KMS-11 (cell line): Measurements from ENCODE around the gene THRAP3.
"Not testable (repeated sequence)": the region's sequence is repeated elsewhere in the genome, so short reads cannot be mapped to it uniquely, and the experiment has no call there.

Source experiments
- H2AFZ ChIP-seq: fragments of 200-600 bp; sonication (generic); 2 replicates; pipeline ENCODE4 v1.6.1; 2016; ENCODE audit warnings: antibody characterized with exemption, mixed run types, low read depth
- H3K27ac ChIP-seq: fragments of 200-600 bp; sonication (generic); 2 replicates; pipeline ENCODE4 v1.6.1; 2016; ENCODE audit warnings: mild to moderate bottlenecking, mixed run types
- H3K27me3 ChIP-seq: fragments of 200-600 bp; sonication (generic); 2 replicates; pipeline ENCODE4 v1.6.1; 2017; ENCODE audit warnings: mild to moderate bottlenecking, low read depth, mixed run types, moderate library complexity; ENCODE audit not compliant: insufficient read depth
- H3K36me3 ChIP-seq: fragments of 200-600 bp; sonication (generic); 2 replicates; pipeline ENCODE4 v1.6.1; 2017; ENCODE audit warnings: mild to moderate bottlenecking, mixed run types; ENCODE audit not compliant: insufficient read depth
- H3K4me1 ChIP-seq: fragments of 200-600 bp; sonication (generic); 2 replicates; pipeline ENCODE4 v1.6.1; 2016; ENCODE audit warnings: mild to moderate bottlenecking, low read depth, mixed run types; ENCODE audit not compliant: poor library complexity, severe bottlenecking
- H3K4me2 ChIP-seq: fragments of 200-600 bp; sonication (generic); 2 replicates; pipeline ENCODE4 v1.7.0; 2016; ENCODE audit warnings: mild to moderate bottlenecking, mixed run types
- H3K4me3 ChIP-seq: fragments of 200-600 bp; sonication (generic); IDR thresholded peaks from 2 replicates; pipeline ENCODE4 v1.6.1; 2017; ENCODE audit warnings: low read depth, low read length, mixed read lengths; ENCODE audit not compliant: insufficient read depth
- H3K79me2 ChIP-seq: fragments of 200-600 bp; sonication (generic); 2 replicates; pipeline ENCODE4 v1.6.1; 2016; ENCODE audit warnings: low read depth, mixed run types; ENCODE audit not compliant: insufficient read depth
- H3K9ac ChIP-seq: fragments of 200-600 bp; sonication (generic); 2 replicates; pipeline ENCODE4 v1.6.1; 2016; ENCODE audit warnings: mild to moderate bottlenecking, mixed run types
- H4K20me1 ChIP-seq: fragments of 200-600 bp; sonication (generic); 2 replicates; pipeline ENCODE4 v1.6.1; 2016; ENCODE audit warnings: mild to moderate bottlenecking, mixed run types; ENCODE audit not compliant: insufficient read depth
- CTCF ChIP-seq: fragments of 200-600 bp; sonication (generic); conservative IDR thresholded peaks from 2 replicates; pipeline ENCODE4 v1.6.1; 2017; ENCODE audit warnings: low read depth, mild to moderate bottlenecking, antibody characterized with exemption, low read length, moderate library complexity, mixed read lengths

THRAP3 gene

GRCh38 chr1:36223381-36223995 is 755 bp upstream of the THRAP3 start:
- Histone ChIP-seq H4K20me1 (peaks cover 5% of the 10 kb centered on the region; the same call in 1 of the 2 replicates), H3K36me3 (no peaks in the 10 kb centered on the region), H2AFZ (peak overlapping the region; percentile 85), H3K4me3 (no peak overlapping the region), H3K27me3 (no peaks in the 10 kb centered on the region), H3K4me1 (peaks cover 24% of the 10 kb centered on the region), H3K27ac (peak overlapping the region; percentile 91), H3K9ac (peak overlapping the region; percentile 81), H3K4me2 (peak overlapping the region; percentile 68), H3K79me2 (peaks cover 40% of the 10 kb centered on the region)
- TF ChIP-seq CTCF: no peak

GRCh38 chr1:36224537-36225282 is 467 bp downstream of the THRAP3 start:
- Histone ChIP-seq H3K27ac (peak overlapping the region; percentile 90), H3K4me3 (peak overlapping the region; percentile 94), H2AFZ (peak overlapping the region; percentile 53; the same call in 1 of the 2 replicates), H3K4me2 (peak overlapping the region; percentile 88), H3K36me3 (no peaks in the 10 kb centered on the region), H3K9ac (peak overlapping the region; percentile 75), H3K79me2 (peaks cover 53% of the 10 kb centered on the region), H3K27me3 (no peaks in the 10 kb centered on the region), H3K4me1 (peaks cover 24% of the 10 kb centered on the region), H4K20me1 (peaks cover 5% of the 10 kb centered on the region; the same call in 1 of the 2 replicates)
- TF ChIP-seq CTCF: peak; percentile 56

- Histone ChIP-seq H4K20me1 (peaks cover 5% of the 10 kb centered on the region; the same call in 1 of the 2 replicates), H3K4me2 (peak overlapping the region; percentile 88), H2AFZ (no peak overlapping the region), H3K27me3 (no peaks in the 10 kb centered on the region), H3K4me1 (peaks cover 26% of the 10 kb centered on the region), H3K36me3 (no peaks in the 10 kb centered on the region), H3K9ac (peak overlapping the region; percentile 75; the same call in 1 of the 2 replicates), H3K27ac (peak overlapping the region; percentile 90; the same call in 1 of the 2 replicates), H3K4me3 (peak overlapping the region; percentile 94), H3K79me2 (peaks cover 59% of the 10 kb centered on the region)
- TF ChIP-seq CTCF: no peak
Measured at GRCh38 chr1:36225283-36225899, 1.1 kb downstream of the THRAP3 start.

GRCh38 chr1:36230279-36230678 is 6.0 kb downstream of the THRAP3 start:
- H3K9ac ChIP-seq, H3K27me3 ChIP-seq, H2AFZ ChIP-seq, H3K27ac ChIP-seq, H3K4me3 ChIP-seq, H3K36me3 ChIP-seq, H3K4me2 ChIP-seq: not testable (repeated sequence)
- Histone ChIP-seq H3K79me2 (peaks cover 100% of the 10 kb centered on the region), H3K4me1 (peaks cover 45% of the 10 kb centered on the region), H4K20me1 (peaks cover 17% of the 10 kb centered on the region)
